Mesendoderm (in vitro differentiated cells): ENCODE results near the gene INCENP.

Experiments used
- DNase-seq: peaks from one replicate; pipeline ENCODE4 v3.0.0; 2013
- H2AK5ac ChIP-seq: 2 replicates; pipeline ENCODE4 v1.6.1; 2013; ENCODE audit warnings: low read length, inconsistent platforms
- H2BK120ac ChIP-seq: 2 replicates; pipeline ENCODE4 v1.6.1; 2013; ENCODE audit warnings: low read depth, mild to moderate bottlenecking, low read length, moderate library complexity, mixed read lengths
- H2BK15ac ChIP-seq: replicated peaks from 2 replicates; pipeline ENCODE4 v1.6.1; 2013; ENCODE audit warnings: low read depth, mild to moderate bottlenecking, moderate library complexity
- H2BK5ac ChIP-seq: 2 replicates; pipeline ENCODE4 v1.6.1; 2013; ENCODE audit warnings: low read length, inconsistent platforms
- H3K18ac ChIP-seq: 2 replicates; pipeline ENCODE4 v1.6.1; 2013; ENCODE audit warnings: mild to moderate bottlenecking, low read length, mixed read lengths
- H3K23ac ChIP-seq: one replicate; pipeline ENCODE4 v1.6.1; 2013; ENCODE audit warnings: low read length
- H3K27ac ChIP-seq: 2 replicates; pipeline ENCODE4 v1.5.1; 2013; ENCODE audit warnings: low read depth, mild to moderate bottlenecking, inconsistent platforms, low read length, moderate library complexity
- H3K27me3 ChIP-seq: 2 replicates; pipeline ENCODE4 v1.6.1; 2013; ENCODE audit warnings: low read length, control low read depth, mild to moderate bottlenecking, inconsistent platforms; ENCODE audit not compliant: insufficient read depth, poor library complexity
- H3K36me3 ChIP-seq: 2 replicates; pipeline ENCODE4 v1.6.1; 2013; ENCODE audit warnings: low read length, inconsistent platforms; ENCODE audit not compliant: control insufficient read depth, insufficient read depth
- H3K4ac ChIP-seq: one replicate; pipeline ENCODE4 v1.6.1; 2013; ENCODE audit warnings: low read depth, mild to moderate bottlenecking, low read length, moderate library complexity
- H3K4me1 ChIP-seq: 2 replicates; pipeline ENCODE4 v1.6.1; 2013; ENCODE audit warnings: low read depth, low read length, inconsistent platforms; ENCODE audit not compliant: control insufficient read depth
- H3K4me2 ChIP-seq: 2 replicates; pipeline ENCODE4 v1.6.1; 2013; ENCODE audit warnings: low read length
- H3K4me3 ChIP-seq: 2 replicates; pipeline ENCODE4 v1.5.1; 2013; ENCODE audit warnings: mild to moderate bottlenecking, low read length
- H3K56ac ChIP-seq: one replicate; pipeline ENCODE4 v1.6.1; 2013; ENCODE audit warnings: low read length
- H3K79me1 ChIP-seq: 2 replicates; pipeline ENCODE4 v1.6.1; 2013; ENCODE audit warnings: low read length, inconsistent platforms
- H3K79me2 ChIP-seq: 2 replicates; pipeline ENCODE4 v1.6.1; 2013; ENCODE audit warnings: mild to moderate bottlenecking, low read length; ENCODE audit not compliant: control insufficient read depth, insufficient read depth
- H3K9ac ChIP-seq: 2 replicates; pipeline ENCODE4 v1.6.1; 2013; ENCODE audit warnings: low read length, inconsistent platforms
- H4K5ac ChIP-seq: one replicate; pipeline ENCODE4 v1.6.1; 2013; ENCODE audit warnings: low read length
- H4K8ac ChIP-seq: one replicate; pipeline ENCODE4 v1.6.1; 2013; ENCODE audit warnings: low read depth, mild to moderate bottlenecking, control low read depth, low read length, moderate library complexity
- WGBS: extraction: QIAGEN DNeasy Blood & Tissue Kit; methylation state at CpG from one replicate; pipeline ENCODE4 v1.1.7; 2013; ENCODE audit warnings: low lambda C conversion rate, missing lambda C conversion rate; ENCODE audit not compliant: insufficient coverage; ENCODE audit errors: extremely low coverage; 5-methylcytosine and 5-hydroxymethylcytosine counted together

INCENP gene

GRCh38 chr11:62104816-62105653, 18.8 kb upstream of the INCENP start:
- Histone ChIP-seq H4K5ac (no peak overlapping the region), H3K79me1 (no peaks in the 10 kb centered on the region), H3K23ac (no peak overlapping the region), H3K4ac (peak overlapping the region; percentile 16), H2AK5ac (no peak overlapping the region), H3K79me2 (no peaks in the 10 kb centered on the region), H3K9ac (no peak overlapping the region), H2BK15ac (no peak overlapping the region), H3K27me3 (no peaks in the 10 kb centered on the region), H3K36me3 (no peaks in the 10 kb centered on the region), H3K27ac (no peak overlapping the region), H3K4me3 (no peak overlapping the region), H3K4me1 (no peaks in the 10 kb centered on the region), H3K56ac (no peak overlapping the region), H2BK5ac (no peak overlapping the region), H3K4me2 (no peak overlapping the region), H4K8ac (no peak overlapping the region), H2BK120ac (no peak overlapping the region), H3K18ac (no peak overlapping the region)
- WGBS = no CpG with 5 or more reads among the region's 11 CpGs
- no peak for DNase-seq

GRCh38 chr11:62105667-62106191, 18.1 kb upstream of the INCENP start:
- Histone ChIP-seq H4K5ac (no peak overlapping the region), H3K4me3 (no peak overlapping the region), H4K8ac (no peak overlapping the region), H3K79me2 (no peaks in the 10 kb centered on the region), H3K23ac (no peak overlapping the region), H3K79me1 (no peaks in the 10 kb centered on the region), H3K36me3 (no peaks in the 10 kb centered on the region), H3K18ac (no peak overlapping the region), H3K9ac (no peak overlapping the region), H3K27ac (no peak overlapping the region), H2AK5ac (no peak overlapping the region), H2BK120ac (no peak overlapping the region), H3K4me2 (no peak overlapping the region), H3K4ac (no peak overlapping the region), H2BK15ac (no peak overlapping the region), H3K27me3 (no peaks in the 10 kb centered on the region), H2BK5ac (no peak overlapping the region), H3K56ac (no peak overlapping the region), H3K4me1 (no peaks in the 10 kb centered on the region)
- no CpG with 5 or more reads among the region's 5 CpGs for WGBS
- no peak for DNase-seq

- Histone ChIP-seq H3K36me3 (no peaks in the 10 kb centered on the region), H2BK15ac (no peak overlapping the region), H2AK5ac (no peak overlapping the region), H3K23ac (no peak overlapping the region), H3K4me3 (no peak overlapping the region), H4K5ac (no peak overlapping the region), H3K56ac (peak overlapping the region; percentile 1), H3K9ac (no peak overlapping the region), H3K4ac (no peak overlapping the region), H2BK120ac (no peak overlapping the region), H3K79me1 (no peaks in the 10 kb centered on the region), H3K4me2 (no peak overlapping the region), H3K4me1 (no peaks in the 10 kb centered on the region), H3K18ac (no peak overlapping the region), H3K27me3 (no peaks in the 10 kb centered on the region), H2BK5ac (no peak overlapping the region), H3K27ac (no peak overlapping the region), H3K79me2 (no peaks in the 10 kb centered on the region), H4K8ac (no peak overlapping the region)
- WGBS = no CpG with 5 or more reads among the region's 14 CpGs
- peak; percentile 75 for DNase-seq
Measured at GRCh38 chr11:62108017-62108750, 15.6 kb upstream of the INCENP start.

- Histone ChIP-seq H3K4me3 (no peak overlapping the region), H3K79me1 (no peaks in the 10 kb centered on the region), H3K4me2 (no peak overlapping the region), H3K4me1 (no peaks in the 10 kb centered on the region), H4K8ac (no peak overlapping the region), H3K36me3 (no peaks in the 10 kb centered on the region), H3K18ac (no peak overlapping the region), H2BK120ac (no peak overlapping the region), H3K79me2 (no peaks in the 10 kb centered on the region), H3K56ac (no peak overlapping the region), H3K27ac (no peak overlapping the region), H4K5ac (no peak overlapping the region), H2BK5ac (no peak overlapping the region), H3K4ac (no peak overlapping the region), H3K23ac (no peak overlapping the region), H2AK5ac (no peak overlapping the region), H3K27me3 (no peaks in the 10 kb centered on the region), H3K9ac (no peak overlapping the region), H2BK15ac (no peak overlapping the region)
- no CpG with 5 or more reads among the region's 6 CpGs for WGBS
- no peak for DNase-seq
Measured at GRCh38 chr11:62108971-62109404, 14.8 kb upstream of the INCENP start.

GRCh38 chr11:62115085-62115694, 8.6 kb upstream of the INCENP start:
- Histone ChIP-seq H4K5ac (no peak overlapping the region), H2BK120ac (no peak overlapping the region), H4K8ac (no peak overlapping the region), H3K9ac (no peak overlapping the region), H3K23ac (no peak overlapping the region), H3K4me1 (no peaks in the 10 kb centered on the region), H3K27me3 (no peaks in the 10 kb centered on the region), H3K4me2 (no peak overlapping the region), H3K18ac (no peak overlapping the region), H2BK15ac (no peak overlapping the region), H3K79me2 (no peaks in the 10 kb centered on the region), H3K27ac (no peak overlapping the region), H3K36me3 (no peaks in the 10 kb centered on the region), H3K79me1 (no peaks in the 10 kb centered on the region), H3K4ac (no peak overlapping the region), H3K4me3 (no peak overlapping the region), H2BK5ac (no peak overlapping the region), H3K56ac (no peak overlapping the region), H2AK5ac (no peak overlapping the region)
- DNase-seq = no peak
- WGBS = no CpG with 5 or more reads among the region's 5 CpGs
